ENCODE measurements around the gene LHFPL6.

Gene LHFPL6

GRCh38 chr13:39461685-39462266 lies 141.2 kb downstream of the LHFPL6 start:
- DNase-seq, result no peak

GRCh38 chr13:39457274-39457673 lies 145.7 kb downstream of the LHFPL6 start:
- DNase-seq, result no peak

- DNase-seq, result no peak
Measured at GRCh38 chr13:39455521-39456175, 147.3 kb downstream of the LHFPL6 start.

- no peak for DNase-seq
Measured at GRCh38 chr13:39452834-39453233, 150.2 kb downstream of the LHFPL6 start.

GRCh38 chr13:39452417-39452816 lies 150.6 kb downstream of the LHFPL6 start:
- no peak for DNase-seq

GRCh38 chr13:39451860-39452301 lies 151.1 kb downstream of the LHFPL6 start:
- DNase-seq, result peak; percentile 65

GRCh38 chr13:39451301-39451700 lies 151.7 kb downstream of the LHFPL6 start:
- peak; percentile 66 for DNase-seq

GRCh38 chr13:39450176-39450575 lies 152.8 kb downstream of the LHFPL6 start:
- no peak for DNase-seq

GRCh38 chr13:39448834-39449233 lies 154.2 kb downstream of the LHFPL6 start:
- DNase-seq, result no peak

- no peak for DNase-seq
Measured at GRCh38 chr13:39446865-39447264, 156.1 kb downstream of the LHFPL6 start.

- DNase-seq, result no peak
Measured at GRCh38 chr13:39444866-39445265, 158.1 kb downstream of the LHFPL6 start.

- DNase-seq, result no peak
Measured at GRCh38 chr13:39433651-39434050, 169.3 kb downstream of the LHFPL6 start.

GRCh38 chr13:39432196-39432595 lies 170.8 kb downstream of the LHFPL6 start:
- no peak for DNase-seq

GRCh38 chr13:39422845-39423565 lies 180.0 kb downstream of the LHFPL6 start:
- DNase-seq, result no peak

- DNase-seq, result no peak
Measured at GRCh38 chr13:39419876-39420275, 183.1 kb downstream of the LHFPL6 start.

- no peak for DNase-seq
Measured at GRCh38 chr13:39419068-39419467, 183.9 kb downstream of the LHFPL6 start.

GRCh38 chr13:39418424-39418823 lies 184.6 kb downstream of the LHFPL6 start:
- no peak for DNase-seq

- DNase-seq, result no peak
Measured at GRCh38 chr13:39417643-39418042, 185.3 kb downstream of the LHFPL6 start.

- DNase-seq, result no peak
Measured at GRCh38 chr13:39417131-39417530, 185.9 kb downstream of the LHFPL6 start.

GRCh38 chr13:39415008-39415802 lies 187.8 kb downstream of the LHFPL6 start:
- peak; percentile 24 for DNase-seq

GRCh38 chr13:39414339-39414738 lies 188.7 kb downstream of the LHFPL6 start:
- DNase-seq, result no peak

- DNase-seq, result no peak
Measured at GRCh38 chr13:39411511-39411910, 191.5 kb downstream of the LHFPL6 start.

- DNase-seq, result no peak
Measured at GRCh38 chr13:39410964-39411363, 192.0 kb downstream of the LHFPL6 start.
